H1 (cell line): ENCODE measurements around the gene ILF3. TPM values are rescaled to one million over a fixed set of nuclear protein-coding genes. Genes with fewer than 3 reads are reported as not detected.
A peak's percentile ranks its signal among the peaks of the same experiment; 100 is the strongest.

Experiments
- CTCF ChIA-PET: fragments of 300-600 bp; sonication (Branson Sonifier 250); formaldehyde crosslinking; loops from one replicate; lab custom pipeline; 2021; ENCODE audit not compliant: partially characterized antibody; lab: Charles Lee
- POLR2A ChIA-PET: fragments of 300-600 bp; sonication (Branson Sonifier 250); formaldehyde crosslinking; loops from one replicate; lab custom pipeline; 2021; ENCODE audit warnings: inconsistent platforms; ENCODE audit not compliant: partially characterized antibody; lab: Charles Lee
- DNase-seq, 2 experiments: peaks; one replicate each; pipeline versions ENCODE4 v3.0.0 to v3.0.0-alpha.2; 2010 to 2022; ENCODE audit warnings: low spot score in 2 of 2, low read depth in 1 of 2, mixed read lengths in 1 of 2
- FAIRE-seq: peaks from 2 replicates; lab custom pipeline; 2011; peaks lifted over from hg19 to GRCh38; lab: Jason Lieb, UNC
- H2AFZ ChIP-seq: 2 replicates; pipeline ENCODE4 v1.8.1; 2012; ENCODE audit warnings: low read length, inconsistent platforms
- H2AK5ac ChIP-seq: 2 replicates; pipeline ENCODE4 v1.6.1; 2013; ENCODE audit warnings: low read depth, low read length
- H2BK120ac ChIP-seq: replicated peaks from 2 replicates; pipeline ENCODE3; 2013; ENCODE audit warnings: low read depth, low read length, inconsistent platforms
- H2BK12ac ChIP-seq: 2 replicates; pipeline ENCODE4 v1.6.1; 2013; ENCODE audit warnings: low read depth, low read length
- H2BK15ac ChIP-seq: 2 replicates; pipeline ENCODE4 v1.6.1; 2013; ENCODE audit warnings: low read length
- H2BK20ac ChIP-seq: 2 replicates; pipeline ENCODE4 v1.6.1; 2013; ENCODE audit warnings: low read length
- H2BK5ac ChIP-seq: 2 replicates; pipeline ENCODE4 v1.6.1; 2013; ENCODE audit warnings: low read depth, low read length
- H3K14ac ChIP-seq: 2 replicates; pipeline ENCODE4 v1.6.1; 2013; ENCODE audit warnings: inconsistent platforms; ENCODE audit not compliant: insufficient read length
- H3K18ac ChIP-seq: 2 replicates; pipeline ENCODE4 v1.6.1; 2013; ENCODE audit warnings: low read length; ENCODE audit errors: extremely low read depth
- H3K23ac ChIP-seq: 2 replicates; pipeline ENCODE4 v1.6.1; 2013; ENCODE audit warnings: inconsistent platforms; ENCODE audit not compliant: insufficient read length
- H3K23me2 ChIP-seq: 2 replicates; pipeline ENCODE4 v1.6.1; 2013; ENCODE audit warnings: low read depth, low read length
- H3K27ac ChIP-seq: 2 replicates; pipeline ENCODE4 v1.6.1; 2011; ENCODE audit warnings: low read depth, low read length, inconsistent platforms
- H3K27me3 ChIP-seq, 4 experiments: replicated peaks in 1 of 4; 1 replicate in 1 of 4; 2 replicates in 3 of 4; pipeline versions ENCODE4 v1.6.1 to v1.8.1; 2011 to 2013; ENCODE audit warnings: low read length in 3 of 4, mild to moderate bottlenecking in 3 of 4, inconsistent platforms in 2 of 4, mixed read lengths in 2 of 4, moderate library complexity in 1 of 4; ENCODE audit not compliant: control insufficient read depth in 3 of 4, insufficient read depth in 3 of 4; ENCODE audit errors: extremely low read depth in 1 of 4
- H3K36me3 ChIP-seq, 4 experiments: 2 replicates each; pipeline versions ENCODE4 v1.6.1 to v1.8.1; 2011 to 2013; ENCODE audit warnings: mild to moderate bottlenecking in 4 of 4, low read length in 3 of 4, moderate library complexity in 2 of 4, control low read depth in 1 of 4, inconsistent platforms in 1 of 4; ENCODE audit not compliant: insufficient read depth in 4 of 4, control insufficient read depth in 2 of 4
- H3K4ac ChIP-seq: replicated peaks from 2 replicates; pipeline ENCODE3; 2013; ENCODE audit warnings: low read length, low read depth, mixed read lengths, inconsistent platforms; ENCODE audit not compliant: insufficient read length
- H3K4me1 ChIP-seq, 4 experiments: replicated peaks in 1 of 4; 1 replicate in 1 of 4; 2 replicates in 3 of 4; pipeline versions ENCODE4 v1.6.1 to v1.8.1; 2011 to 2013; ENCODE audit warnings: low read length in 3 of 4, inconsistent platforms in 2 of 4, mixed read lengths in 1 of 4; ENCODE audit not compliant: insufficient read depth in 4 of 4, control insufficient read depth in 3 of 4
- H3K4me2 ChIP-seq, 2 experiments: 2 replicates each; pipeline versions ENCODE4 v1.6.1 to v1.8.1; 2011 to 2013; ENCODE audit warnings: low read depth in 2 of 2, low read length in 2 of 2, control low read depth in 1 of 2, inconsistent platforms in 1 of 2, mild to moderate bottlenecking in 1 of 2; ENCODE audit not compliant: insufficient read depth in 1 of 2
- H3K4me3 ChIP-seq, 4 experiments: fragments of 200-600, 300-600 bp in 1 of 4; sonication (generic), shearing (Covaris generic), sonication (Bioruptor Twin) in 1 of 4; 2 replicates each; pipeline versions ENCODE4 v1.5.1 to v1.8.1; 2011 to 2016; ENCODE audit warnings: low read length in 4 of 4, low read depth in 3 of 4, control low read depth in 2 of 4, inconsistent platforms in 2 of 4, mild to moderate bottlenecking in 2 of 4, mixed read lengths in 1 of 4, moderate library complexity in 1 of 4; ENCODE audit not compliant: insufficient read depth in 2 of 4; ENCODE audit errors: extremely low read depth in 1 of 4
- H3K56ac ChIP-seq: replicated peaks from 2 replicates; pipeline ENCODE3; 2013; ENCODE audit warnings: low read depth, mild to moderate bottlenecking, mixed read lengths, low read length, inconsistent platforms; ENCODE audit not compliant: insufficient read length
- H3K79me1 ChIP-seq: 2 replicates; pipeline ENCODE4 v1.6.1; 2013; ENCODE audit warnings: low read depth, low read length, control low read depth
- H3K79me2 ChIP-seq, 2 experiments: 2 replicates each; pipeline versions ENCODE4 v1.6.1 to v1.8.1; 2012 to 2013; ENCODE audit warnings: low read length in 2 of 2, mild to moderate bottlenecking in 2 of 2, inconsistent platforms in 1 of 2; ENCODE audit not compliant: insufficient read depth in 2 of 2, control insufficient read depth in 1 of 2
- H3K9ac ChIP-seq, 4 experiments: replicated peaks in 1 of 4; 1 replicate in 1 of 4; 2 replicates in 3 of 4; pipeline versions ENCODE4 v1.6.1 to v1.8.1; 2011 to 2013; ENCODE audit warnings: low read depth in 3 of 4, low read length in 3 of 4, control low read depth in 2 of 4, mild to moderate bottlenecking in 2 of 4, moderate library complexity in 2 of 4, inconsistent platforms in 1 of 4; ENCODE audit errors: extremely low read depth in 1 of 4
- H3K9me3 ChIP-seq, 2 experiments: 2 replicates each; pipeline versions ENCODE4 v1.6.1 to v1.8.1; 2012 to 2013; ENCODE audit warnings: mild to moderate bottlenecking in 2 of 2, moderate library complexity in 2 of 2, control low read depth in 1 of 2, inconsistent platforms in 1 of 2, low read depth in 1 of 2, low read length in 1 of 2, mixed read lengths in 1 of 2; ENCODE audit not compliant: insufficient read depth in 2 of 2
- H4K20me1 ChIP-seq, 2 experiments: replicated peaks in 1 of 2; 2 replicates each; pipeline versions ENCODE3 to v1.8.1; 2011 to 2013; ENCODE audit warnings: inconsistent platforms in 2 of 2, low read length in 2 of 2, mild to moderate bottlenecking in 1 of 2; ENCODE audit not compliant: insufficient read depth in 2 of 2, control insufficient read depth in 1 of 2
- H4K5ac ChIP-seq: 2 replicates; pipeline ENCODE4 v1.6.1; 2013; ENCODE audit warnings: low read length, low read depth, mixed read lengths, inconsistent platforms; ENCODE audit not compliant: insufficient read length
- H4K8ac ChIP-seq: 2 replicates; pipeline ENCODE4 v1.8.0; 2013; ENCODE audit warnings: mild to moderate bottlenecking, moderate library complexity, low read length, inconsistent platforms; ENCODE audit not compliant: insufficient read depth; ENCODE audit errors: extremely low read depth
- H4K91ac ChIP-seq: replicated peaks from 2 replicates; pipeline ENCODE3; 2013; ENCODE audit warnings: low read length, mixed read lengths, inconsistent platforms; ENCODE audit not compliant: insufficient read length
- SP1 ChIP-seq: IDR thresholded peaks from 2 replicates; pipeline ENCODE4 v1.6.1; 2011; ENCODE audit warnings: low read depth, low read length
- WGBS, 2 experiments: shearing (Covaris generic) in 1 of 2; methylation state at CpG; one replicate each; pipeline versions ENCODE4 v1.1.6 to v1.1.7; 2013 to 2015; ENCODE audit warnings: low lambda C conversion rate in 2 of 2, mixed read lengths in 2 of 2, inconsistent platforms in 1 of 2, low coverage in 1 of 2, missing lambda C conversion rate in 1 of 2; ENCODE audit not compliant: insufficient replicate concordance in 2 of 2, insufficient coverage in 1 of 2, insufficient read length in 1 of 2; ENCODE audit errors: extremely low coverage in 1 of 2, missing lambda C conversion rate in 1 of 2; 5-methylcytosine and 5-hydroxymethylcytosine counted together
- polyA plus RNA-seq, 7 experiments: library from polyadenylated mRNA; depleted of rRNA in 3 of 7; stranded (reverse) in 5 of 7; unstranded in 2 of 7; fragments of >200 nt in 5 of 7; fragments of 200-250 nt in 2 of 7; gene quantifications; 1 replicate in 5 of 7; 2 replicates in 1 of 7; 4 replicates in 1 of 7; pipeline versions ENCODE4 v1.2.1 to v1.2.3, GENCODE V29; 2011 to 2013; ENCODE audit warnings: missing spikeins in 2 of 7, mixed read lengths in 2 of 7
- total RNA-seq: library from RNA; stranded (reverse); fragmentation: NEBNext Ultra II Directional; extraction: Animal tissue kit (Norgen Biotek cat#: 25700); gene quantifications from 2 replicates; pipeline ENCODE4 v1.2.1, GENCODE V29; 2021
- TF ChIP-seq, protein P1 (sequence below): IDR thresholded peaks from 2 replicates; pipeline ENCODE4 v1.6.1; 2012; ENCODE audit warnings: inconsistent platforms

ILF3 gene
- total and polyA plus RNA-seq, 2 of the 8 experiments (the other 6 are each of a cell fraction or from before 2014, with no cell fraction given) = 291 to 695 TPM

DNA sequence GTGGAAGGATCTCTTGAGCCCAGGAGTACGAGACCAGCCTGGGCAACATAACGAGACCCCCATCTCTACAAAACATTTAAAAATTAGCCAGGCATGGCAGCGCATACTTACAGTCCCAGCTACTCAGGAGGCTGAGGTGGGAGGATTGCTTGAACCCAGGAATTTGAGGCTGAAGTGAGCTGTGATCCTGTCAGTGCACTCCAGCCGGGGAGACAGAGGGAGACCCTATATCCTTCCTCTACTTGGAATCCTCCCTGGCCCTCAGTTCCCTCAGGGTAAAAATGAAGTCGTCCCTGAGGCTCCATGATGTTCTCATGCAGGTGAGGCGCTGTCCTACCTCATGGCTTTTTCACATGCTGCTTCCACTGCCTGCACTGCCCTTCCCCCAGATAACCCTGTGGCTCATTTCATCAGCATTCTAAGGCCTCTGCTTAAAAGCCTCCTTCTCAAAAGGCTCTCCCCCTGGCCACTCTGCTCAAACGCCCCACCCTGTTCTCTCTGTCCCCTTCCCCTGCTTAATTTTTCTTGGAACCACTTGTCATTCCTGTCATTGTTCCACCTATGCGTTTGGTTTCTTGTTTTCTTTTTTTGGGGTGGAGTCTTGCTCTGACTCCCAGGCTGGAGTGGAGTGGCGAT lies 82.9 kb downstream of the ILF3 start:
- no peak overlapping the region; a peak in 1 of 7 replicates for H3K9ac ChIP-seq

More for the DNA sequence above, 82.9 kb downstream of the ILF3 start:
- H3K9me3 ChIP-seq = no peaks in the 10 kb centered on the region
- no peak overlapping the region for H3K14ac ChIP-seq
- H3K56ac ChIP-seq = no peak overlapping the region
- no peak overlapping the region for H4K8ac ChIP-seq
- no peak overlapping the region for H3K27ac ChIP-seq
- H3K36me3 ChIP-seq = no peaks in the 10 kb centered on the region
- no peak for DNase-seq
- no peak overlapping the region for H3K18ac ChIP-seq
- no peak overlapping the region for H2AK5ac ChIP-seq
- ChIA-PET POLR2A (interaction anchor here (1.0 to 2.1 kb wide), 2 partner anchors 19 to 23 kb away, joined by 3 to 10 read pairs; partner anchors contain the start of gene DNM2), CTCF (interaction anchor here (1.3 kb wide), 1 partner anchor 22 kb away, joined by 3 read pairs; no protein-coding TSS in a partner anchor)
- no peak overlapping the region for H4K91ac ChIP-seq
- no peak overlapping the region for H3K4me3 ChIP-seq
- no peak overlapping the region for H2BK5ac ChIP-seq
- peaks cover 5 to 6% of the 10 kb centered on the region in 2 experiments for H4K20me1 ChIP-seq
- H4K5ac ChIP-seq = no peak overlapping the region
- H2AFZ ChIP-seq = no peak overlapping the region
- no peak overlapping the region for H3K23ac ChIP-seq
- H2BK120ac ChIP-seq = no peak overlapping the region
- H3K4ac ChIP-seq = no peak overlapping the region
- no peaks in the 10 kb centered on the region for H3K23me2 ChIP-seq
- peaks cover 0 to 62% of the 10 kb centered on the region in 2 experiments; a peak in 2 of 4 replicates for H3K79me2 ChIP-seq
- no peak overlapping the region for H3K4me2 ChIP-seq
- H3K4me1 ChIP-seq = no peaks in the 10 kb centered on the region
- no peak for FAIRE-seq
- H3K79me1 ChIP-seq = peaks cover 4% of the 10 kb centered on the region
- 86% methylated on average over 9 of the region's 9 CpGs; no CpG with 5 or more reads in 1 of the 2 experiments for WGBS, 2 experiments
- no peak for TF ChIP-seq SP1
- TF ChIP-seq, protein P1, sequence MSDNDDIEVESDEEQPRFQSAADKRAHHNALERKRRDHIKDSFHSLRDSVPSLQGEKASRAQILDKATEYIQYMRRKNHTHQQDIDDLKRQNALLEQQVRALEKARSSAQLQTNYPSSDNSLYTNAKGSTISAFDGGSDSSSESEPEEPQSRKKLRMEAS = peak; percentile 50; the same call in 1 of the 2 replicates
- H2BK12ac ChIP-seq = peak overlapping the region; percentile 50; the same call in 1 of the 2 replicates
- no peaks in the 10 kb centered on the region for H3K27me3 ChIP-seq
- no peak overlapping the region for H2BK20ac ChIP-seq
- H2BK15ac ChIP-seq = no peak overlapping the region
